ENCODE results near the gene GCAT.

GCAT gene

GRCh38 chr22:37831472-37831871 lies 23.7 kb downstream of the GCAT start:
- TF ChIP-seq, protein P1, sequence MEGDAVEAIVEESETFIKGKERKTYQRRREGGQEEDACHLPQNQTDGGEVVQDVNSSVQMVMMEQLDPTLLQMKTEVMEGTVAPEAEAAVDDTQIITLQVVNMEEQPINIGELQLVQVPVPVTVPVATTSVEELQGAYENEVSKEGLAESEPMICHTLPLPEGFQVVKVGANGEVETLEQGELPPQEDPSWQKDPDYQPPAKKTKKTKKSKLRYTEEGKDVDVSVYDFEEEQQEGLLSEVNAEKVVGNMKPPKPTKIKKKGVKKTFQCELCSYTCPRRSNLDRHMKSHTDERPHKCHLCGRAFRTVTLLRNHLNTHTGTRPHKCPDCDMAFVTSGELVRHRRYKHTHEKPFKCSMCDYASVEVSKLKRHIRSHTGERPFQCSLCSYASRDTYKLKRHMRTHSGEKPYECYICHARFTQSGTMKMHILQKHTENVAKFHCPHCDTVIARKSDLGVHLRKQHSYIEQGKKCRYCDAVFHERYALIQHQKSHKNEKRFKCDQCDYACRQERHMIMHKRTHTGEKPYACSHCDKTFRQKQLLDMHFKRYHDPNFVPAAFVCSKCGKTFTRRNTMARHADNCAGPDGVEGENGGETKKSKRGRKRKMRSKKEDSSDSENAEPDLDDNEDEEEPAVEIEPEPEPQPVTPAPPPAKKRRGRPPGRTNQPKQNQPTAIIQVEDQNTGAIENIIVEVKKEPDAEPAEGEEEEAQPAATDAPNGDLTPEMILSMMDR (IDR thresholded peaks at IDR 0.05; ENCODE audit: low read depth, low read length) = no peak
- DNase-seq (ENCODE audit: extremely low read depth, low read depth) = no peak

DNA sequence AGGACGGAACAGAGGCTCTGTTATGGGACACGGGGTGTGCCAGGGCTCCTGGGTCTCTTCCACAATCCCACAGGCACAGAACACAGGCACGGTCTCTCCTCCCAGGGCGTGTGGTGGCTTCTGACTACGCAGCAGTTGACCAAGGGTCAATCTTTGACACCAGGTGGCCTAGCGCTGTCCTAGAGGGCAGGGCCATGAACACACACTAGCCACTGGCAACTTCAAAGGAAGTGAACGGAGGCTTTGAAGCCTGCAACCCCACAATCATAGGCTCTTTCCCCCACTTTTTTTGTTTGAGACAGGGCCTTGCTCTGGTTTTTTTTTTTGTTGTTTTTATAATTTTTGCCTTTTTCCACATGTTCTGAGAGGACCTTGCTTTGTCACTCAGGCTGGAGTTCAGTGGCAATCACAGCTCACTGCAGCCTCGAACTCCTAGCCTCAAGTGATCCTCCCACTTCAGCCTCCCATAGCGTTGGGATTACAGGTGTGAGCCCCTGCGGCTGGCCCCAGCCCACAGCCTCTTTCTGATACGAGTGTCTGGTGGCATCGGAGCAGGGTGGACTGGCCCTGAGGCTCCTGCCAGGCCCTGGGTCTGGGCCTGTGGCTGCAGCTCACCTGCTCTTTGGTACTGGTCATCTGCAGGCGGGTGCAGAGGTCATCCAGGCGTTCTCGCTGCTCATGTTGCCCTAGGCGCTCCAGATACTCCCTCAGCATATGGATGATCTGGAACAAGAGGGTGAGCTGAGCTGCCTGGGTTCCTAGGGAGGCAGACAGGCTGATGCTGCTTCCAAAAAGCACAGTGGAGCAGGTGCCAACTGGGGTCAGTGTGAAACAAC lies 24.5 kb downstream of the GCAT start:
- DNase-seq (ENCODE audit: extremely low read depth, low read depth) = no peak
- TF ChIP-seq, protein P1 (IDR thresholded peaks at IDR 0.05; ENCODE audit: low read depth, low read length) = no peak

- no peak for DNase-seq (ENCODE audit: extremely low read depth, low read depth)
- TF ChIP-seq, protein P1 (IDR thresholded peaks at IDR 0.05; ENCODE audit: low read depth, low read length) = no peak
These were observed 34.5 kb downstream of the GCAT start for GRCh38 chr22:37842015-37842793.

GRCh38 chr22:37843741-37844089 lies 36.0 kb downstream of the GCAT start:
- TF ChIP-seq, protein P1 (IDR thresholded peaks at IDR 0.05; ENCODE audit: low read depth, low read length) = no peak
- DNase-seq (ENCODE audit: extremely low read depth, low read depth) = no peak

- TF ChIP-seq, protein P1 (IDR thresholded peaks at IDR 0.05; ENCODE audit: low read depth, low read length) = no peak
- DNase-seq (ENCODE audit: extremely low read depth, low read depth) = no peak
These were observed 37.2 kb downstream of the GCAT start for GRCh38 chr22:37844904-37845329.

GRCh38 chr22:37846433-37846832 lies 38.7 kb downstream of the GCAT start:
- DNase-seq (ENCODE audit: extremely low read depth, low read depth) = no peak
- TF ChIP-seq, protein P1 (IDR thresholded peaks at IDR 0.05; ENCODE audit: low read depth, low read length) = no peak

DNA sequence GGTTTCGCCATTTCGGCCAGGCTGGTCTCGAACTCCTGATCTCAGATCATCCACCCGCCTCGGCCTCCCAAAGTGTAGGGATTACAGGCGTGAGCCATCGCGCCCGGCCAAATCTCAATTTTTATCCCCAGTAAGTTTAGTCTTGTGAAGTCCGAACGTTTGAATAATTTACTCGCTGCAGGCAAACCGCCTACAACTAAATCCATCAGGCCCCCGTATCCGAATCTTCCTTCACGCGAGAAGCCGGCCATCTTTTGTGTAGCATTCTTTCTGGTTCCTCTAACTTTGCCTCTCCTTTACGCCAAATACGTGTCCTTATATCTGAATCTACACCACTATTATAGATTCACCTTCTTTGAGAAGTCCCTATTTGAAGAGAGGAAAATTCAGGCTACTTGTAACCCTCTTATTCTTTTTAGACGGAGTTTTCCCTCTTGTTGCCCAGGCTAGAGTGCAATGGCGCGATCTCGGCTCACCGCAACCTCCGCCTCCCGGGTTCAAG lies 40.9 kb downstream of the GCAT start:
- TF ChIP-seq, protein P1 (IDR thresholded peaks at IDR 0.05; ENCODE audit: low read depth, low read length) = no peak
- no peak for DNase-seq (ENCODE audit: extremely low read depth, low read depth)

Data from AG09319 (cell line).